Neuronal stem cell (in vitro differentiated cells): ENCODE measurements around the gene HOXA2.

Experiments
- DNase-seq: peaks from one replicate; pipeline ENCODE4 v3.0.0-alpha.2; 2013; ENCODE audit warnings: low spot score
- H2AFZ ChIP-seq: one replicate; pipeline ENCODE4 v1.6.1; 2013; ENCODE audit warnings: mild to moderate bottlenecking, low read length, inconsistent platforms
- H2AK5ac ChIP-seq: 2 replicates; pipeline ENCODE4 v1.6.1; 2013; ENCODE audit warnings: low read depth, mild to moderate bottlenecking, inconsistent platforms, low read length, moderate library complexity, mixed read lengths
- H2BK120ac ChIP-seq: 2 replicates; pipeline ENCODE4 v1.6.1; 2013; ENCODE audit warnings: low read depth, mild to moderate bottlenecking, inconsistent platforms, low read length, moderate library complexity, mixed read lengths
- H2BK12ac ChIP-seq: one replicate; pipeline ENCODE4 v1.6.1; 2013; ENCODE audit warnings: low read length, inconsistent platforms
- H2BK15ac ChIP-seq: 2 replicates; pipeline ENCODE4 v1.6.1; 2013; ENCODE audit warnings: mild to moderate bottlenecking, low read length, inconsistent platforms, mixed read lengths
- H2BK5ac ChIP-seq: one replicate; pipeline ENCODE4 v1.6.1; 2013; ENCODE audit warnings: inconsistent platforms, mild to moderate bottlenecking, low read length, moderate library complexity
- H3K14ac ChIP-seq: one replicate; pipeline ENCODE4 v1.6.1; 2013; ENCODE audit warnings: low read length, inconsistent platforms
- H3K18ac ChIP-seq: 2 replicates; pipeline ENCODE4 v1.6.1; 2013; ENCODE audit warnings: low read length, inconsistent platforms
- H3K23ac ChIP-seq: 2 replicates; pipeline ENCODE4 v1.6.1; 2013; ENCODE audit warnings: low read depth, mild to moderate bottlenecking, mixed read lengths, low read length, inconsistent platforms; ENCODE audit not compliant: poor library complexity
- H3K27ac ChIP-seq: replicated peaks from 3 replicates; pipeline ENCODE4 v1.5.1; 2013; ENCODE audit warnings: low read length, inconsistent platforms
- H3K27me3 ChIP-seq, 3 experiments: 2 replicates each; pipeline ENCODE4 v1.6.1; 2013; ENCODE audit warnings: low read length in 3 of 3, mild to moderate bottlenecking in 2 of 3, inconsistent platforms in 1 of 3, low read depth in 1 of 3, mixed read lengths in 1 of 3, moderate library complexity in 1 of 3; ENCODE audit not compliant: control insufficient read depth in 3 of 3, insufficient read depth in 3 of 3
- H3K36me3 ChIP-seq, 2 donors: replicated peaks in 1 of 2; 2 replicates each; pipeline ENCODE4 v1.6.1; 2013; ENCODE audit warnings: low read length in 2 of 2; ENCODE audit not compliant: control insufficient read depth in 2 of 2, insufficient read depth in 2 of 2
- H3K4ac ChIP-seq: 2 replicates; pipeline ENCODE4 v1.6.1; 2013; ENCODE audit warnings: inconsistent platforms, mild to moderate bottlenecking, low read length, moderate library complexity
- H3K4me1 ChIP-seq, 2 donors: 1 replicate in 1 of 2; 2 replicates in 1 of 2; pipeline ENCODE4 v1.6.1; 2013; ENCODE audit warnings: low read length in 2 of 2, low read depth in 1 of 2; ENCODE audit not compliant: control insufficient read depth in 2 of 2, insufficient read depth in 1 of 2
- H3K4me2 ChIP-seq: one replicate; pipeline ENCODE4 v1.6.1; 2013; ENCODE audit warnings: mild to moderate bottlenecking, low read length, inconsistent platforms; ENCODE audit not compliant: insufficient read depth, poor library complexity, severe bottlenecking
- H3K4me3 ChIP-seq, 2 donors: 2 replicates each; pipeline ENCODE4 v1.5.1; 2013; ENCODE audit warnings: low read length in 2 of 2, mild to moderate bottlenecking in 2 of 2, inconsistent platforms in 1 of 2, moderate library complexity in 1 of 2
- H3K79me1 ChIP-seq: one replicate; pipeline ENCODE4 v1.6.1; 2013; ENCODE audit warnings: low read depth, mild to moderate bottlenecking, inconsistent platforms, low read length, moderate library complexity
- H3K9ac ChIP-seq: one replicate; pipeline ENCODE4 v1.6.1; 2013; ENCODE audit warnings: mild to moderate bottlenecking, low read depth, low read length, inconsistent platforms; ENCODE audit not compliant: poor library complexity
- H3K9me3 ChIP-seq, 2 donors: replicated peaks in 1 of 2; 2 replicates each; pipeline versions ENCODE3 to v1.6.1; 2013; ENCODE audit warnings: low read length in 2 of 2, mild to moderate bottlenecking in 2 of 2, inconsistent platforms in 1 of 2, low read depth in 1 of 2, mixed read lengths in 1 of 2, moderate library complexity in 1 of 2; ENCODE audit not compliant: control insufficient read depth in 2 of 2, insufficient read depth in 1 of 2
- H4K8ac ChIP-seq: one replicate; pipeline ENCODE4 v1.6.1; 2013; ENCODE audit warnings: low read depth, mild to moderate bottlenecking, inconsistent platforms, low read length, moderate library complexity
- H4K91ac ChIP-seq: one replicate; pipeline ENCODE4 v1.6.1; 2013; ENCODE audit warnings: low read length, low read depth, mild to moderate bottlenecking, inconsistent platforms; ENCODE audit not compliant: poor library complexity
- WGBS, 2 donors: extraction: QIAGEN DNeasy Blood & Tissue Kit; methylation state at CpG; one replicate each; pipeline ENCODE4 v1.1.7; 2013; ENCODE audit warnings: missing lambda C conversion rate in 2 of 2, mixed read lengths in 1 of 2; ENCODE audit not compliant: insufficient read length in 2 of 2, insufficient replicate concordance in 1 of 2; ENCODE audit errors: extremely low coverage in 2 of 2; 5-methylcytosine and 5-hydroxymethylcytosine counted together

The HOXA2 gene

DNA sequence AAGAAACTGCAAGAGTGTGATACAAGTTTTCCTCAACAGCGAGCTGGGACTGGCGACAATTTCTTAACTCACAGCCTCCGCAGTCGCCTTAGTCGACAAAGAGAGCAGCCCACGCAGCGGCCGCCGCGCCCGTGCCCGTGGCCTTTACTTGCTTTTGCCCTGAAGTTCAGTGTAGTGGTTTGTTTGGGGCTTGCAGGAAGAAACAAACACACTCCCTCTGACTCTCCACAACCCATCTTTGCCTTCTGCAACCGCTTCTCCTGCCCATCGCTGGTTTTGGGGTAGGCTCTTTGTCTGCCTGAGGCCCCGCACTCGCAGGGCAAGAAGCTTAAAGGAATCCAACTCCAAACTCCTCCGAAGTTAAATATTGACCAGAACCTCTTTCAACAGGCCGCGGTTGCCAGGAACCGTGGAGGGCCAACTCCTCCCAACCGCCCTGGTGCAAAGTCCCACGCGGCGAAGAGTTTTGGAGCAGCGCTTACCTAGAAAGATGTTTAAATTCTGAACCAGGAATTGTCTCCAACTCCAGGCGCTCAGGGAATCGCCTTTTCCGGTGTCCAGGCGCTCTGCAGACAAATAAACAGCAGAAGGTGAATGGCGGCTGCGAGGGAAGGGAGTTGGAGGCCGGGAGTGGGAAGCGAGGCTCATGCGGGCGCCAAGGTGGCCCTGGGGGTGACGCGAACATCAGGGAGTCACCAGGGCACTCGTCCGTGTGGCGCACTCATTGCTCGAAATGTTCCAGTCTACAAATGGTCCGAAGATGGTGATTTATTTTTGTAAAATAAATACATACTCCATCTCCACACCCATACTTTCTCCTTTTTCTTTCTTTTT lies 19.8 kb upstream of the HOXA2 start:
- no peak for DNase-seq

DNA sequence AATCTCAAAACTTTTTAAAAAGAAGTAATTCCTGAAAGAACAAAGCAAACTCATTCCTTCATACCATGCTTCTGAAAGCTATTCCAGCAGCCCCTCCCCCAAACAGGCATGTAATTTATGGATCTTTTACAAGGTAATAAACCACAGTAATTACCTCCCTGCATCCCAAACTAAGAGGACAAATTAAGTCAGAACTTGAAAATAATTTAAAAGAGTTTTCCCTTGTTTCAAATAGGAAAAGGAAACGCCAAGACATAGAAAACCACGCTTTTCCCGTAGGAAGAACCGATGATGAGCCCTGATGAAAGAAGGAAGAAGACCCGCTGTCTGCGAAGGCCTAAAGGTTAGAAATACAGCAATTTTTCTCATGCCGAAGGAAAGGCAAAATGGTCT lies 19.2 kb upstream of the HOXA2 start:
- no peak overlapping the region for H3K18ac ChIP-seq
- no peak for DNase-seq
- no peak overlapping the region for H3K9ac ChIP-seq
- H3K4ac ChIP-seq = no peak overlapping the region
- H3K27ac ChIP-seq = no peak overlapping the region
- H3K14ac ChIP-seq = no peak overlapping the region
- WGBS, 2 donors = no CpG with 5 or more reads among the region's 7 CpGs
- no peak overlapping the region for H2BK120ac ChIP-seq
- no peaks in the 10 kb centered on the region for H3K36me3 ChIP-seq
- no peak overlapping the region for H2BK12ac ChIP-seq
- no peaks in the 10 kb centered on the region for H3K79me1 ChIP-seq
- no peak overlapping the region for H3K4me2 ChIP-seq
- H2BK5ac ChIP-seq = no peak overlapping the region
- peaks cover 0 to 4% of the 10 kb centered on the region in 2 donors for H3K9me3 ChIP-seq
- H2AFZ ChIP-seq = no peak overlapping the region
- no peak overlapping the region for H4K91ac ChIP-seq
- H3K4me1 ChIP-seq = no peaks in the 10 kb centered on the region
- H3K4me3 ChIP-seq = no peak overlapping the region
- H3K27me3 ChIP-seq = peaks cover 54 to 99% (median 97%) of the 10 kb centered on the region in 3 experiments
- H3K23ac ChIP-seq = no peak overlapping the region
- H4K8ac ChIP-seq = no peak overlapping the region
- no peak overlapping the region for H2BK15ac ChIP-seq
- H2AK5ac ChIP-seq = no peak overlapping the region

More for the DNA sequence above, 19.8 kb upstream of the HOXA2 start:
- WGBS, 2 donors = no CpG with 5 or more reads among the region's 42 CpGs
- Histone ChIP-seq H3K27me3 (peaks cover 47 to 99% (median 96%) of the 10 kb centered on the region in 3 experiments), H3K4me2 (no peak overlapping the region), H3K4me3 (no peak overlapping the region), H2BK5ac (no peak overlapping the region), H3K36me3 (no peaks in the 10 kb centered on the region), H2BK120ac (no peak overlapping the region), H4K91ac (no peak overlapping the region), H2BK12ac (no peak overlapping the region), H3K27ac (no peak overlapping the region), H3K4ac (no peak overlapping the region), H3K9ac (no peak overlapping the region), H2BK15ac (no peak overlapping the region), H4K8ac (no peak overlapping the region), H2AFZ (peak overlapping the region; percentile 18), H3K14ac (no peak overlapping the region), H3K18ac (no peak overlapping the region), H3K9me3 (peaks cover 0 to 4% of the 10 kb centered on the region in 2 donors), H3K23ac (peak overlapping the region; percentile 75), H2AK5ac (no peak overlapping the region), H3K4me1 (no peaks in the 10 kb centered on the region), H3K79me1 (no peaks in the 10 kb centered on the region)

DNA sequence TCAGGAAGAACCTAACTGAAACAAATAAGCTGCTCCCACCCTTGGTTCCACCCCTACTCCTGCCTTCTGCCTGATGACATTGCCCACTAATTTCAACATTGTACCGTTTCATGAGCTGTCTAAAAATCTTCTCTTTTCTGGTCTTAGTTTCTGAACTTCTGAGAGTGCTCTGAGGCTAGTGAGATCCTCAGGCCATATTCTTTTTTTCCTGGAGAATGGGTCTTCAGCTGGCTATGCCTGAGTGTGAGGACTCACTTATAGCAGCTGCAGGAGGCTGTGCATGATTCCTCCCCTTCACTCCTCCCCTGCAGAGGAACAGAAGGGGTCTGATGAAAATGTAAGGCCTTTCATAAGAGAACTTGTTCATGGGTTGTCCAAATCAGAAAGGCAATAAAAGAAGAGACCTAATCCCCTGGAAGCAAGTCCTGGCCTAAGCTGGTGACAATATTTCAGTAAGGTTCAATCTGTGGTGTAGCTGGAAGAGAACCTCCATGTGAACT lies 17.0 kb upstream of the HOXA2 start:
- H2BK120ac ChIP-seq = no peak overlapping the region
- H3K4me2 ChIP-seq = no peak overlapping the region
- H3K27ac ChIP-seq = no peak overlapping the region
- no CpG with 5 or more reads among the region's 1 CpG for WGBS, 2 donors
- no peak overlapping the region for H4K91ac ChIP-seq
- DNase-seq = no peak
- H2AK5ac ChIP-seq = no peak overlapping the region
- no peak overlapping the region for H4K8ac ChIP-seq
- no peak overlapping the region for H3K23ac ChIP-seq
- H3K4me3 ChIP-seq = no peak overlapping the region
- H2BK15ac ChIP-seq = no peak overlapping the region
- H2BK12ac ChIP-seq = no peak overlapping the region
- H3K27me3 ChIP-seq = peaks cover 63 to 98% (median 97%) of the 10 kb centered on the region in 3 experiments
- no peak overlapping the region for H3K14ac ChIP-seq
- H3K79me1 ChIP-seq = no peaks in the 10 kb centered on the region
- no peaks in the 10 kb centered on the region for H3K36me3 ChIP-seq
- no peak overlapping the region for H2BK5ac ChIP-seq
- H3K9ac ChIP-seq = no peak overlapping the region
- H2AFZ ChIP-seq = no peak overlapping the region
- peaks cover 0 to 4% of the 10 kb centered on the region in 2 donors for H3K9me3 ChIP-seq
- no peaks in the 10 kb centered on the region for H3K4me1 ChIP-seq
- H3K18ac ChIP-seq = no peak overlapping the region
- H3K4ac ChIP-seq = no peak overlapping the region

DNA sequence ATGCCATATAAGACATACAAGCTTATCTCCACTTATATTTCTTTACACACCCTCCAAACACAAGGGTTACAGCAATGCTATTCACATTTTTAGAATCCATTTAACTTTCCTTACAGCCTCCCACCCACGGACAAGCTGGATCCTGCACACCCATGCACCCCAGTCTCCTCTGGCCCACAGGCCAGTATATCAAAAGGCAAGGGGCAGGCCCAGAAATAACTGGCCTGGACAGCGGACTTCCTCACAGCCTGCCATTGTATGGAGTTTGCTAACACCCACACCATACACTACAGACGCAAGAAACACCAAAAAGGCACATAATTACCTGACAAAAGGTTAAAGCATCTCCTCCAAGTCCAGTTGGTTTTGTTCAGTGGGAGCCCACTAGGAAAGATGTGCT lies 16.1 kb upstream of the HOXA2 start:
- Histone ChIP-seq H3K9me3 (peaks cover 0 to 4% of the 10 kb centered on the region in 2 donors), H3K4me1 (no peaks in the 10 kb centered on the region), H3K18ac (no peak overlapping the region), H2BK15ac (no peak overlapping the region), H3K23ac (no peak overlapping the region), H3K14ac (no peak overlapping the region), H2BK12ac (no peak overlapping the region), H4K8ac (no peak overlapping the region), H3K9ac (no peak overlapping the region), H3K79me1 (no peaks in the 10 kb centered on the region), H2AK5ac (no peak overlapping the region), H2BK5ac (no peak overlapping the region), H3K4me3 (no peak overlapping the region), H4K91ac (no peak overlapping the region), H3K4me2 (no peak overlapping the region), H3K27ac (no peak overlapping the region), H3K4ac (no peak overlapping the region), H2BK120ac (no peak overlapping the region), H2AFZ (no peak overlapping the region), H3K27me3 (peaks cover 61 to 95% (median 94%) of the 10 kb centered on the region in 3 experiments), H3K36me3 (no peaks in the 10 kb centered on the region)
- DNase-seq = no peak
- WGBS, 2 donors = no CpG with 5 or more reads among the region's 3 CpGs
